HG02571 (cell line): Measurements from ENCODE around the gene CABP7.

Experiments used
- ATAC-seq: cut with Tn5 transposase; IDR thresholded peaks from one replicate; pipeline ENCODE4 v1.9.1; 2021; ENCODE audit warnings: mild to moderate bottlenecking, moderate library complexity; ENCODE audit not compliant: unreplicated experiment

Gene CABP7

DNA sequence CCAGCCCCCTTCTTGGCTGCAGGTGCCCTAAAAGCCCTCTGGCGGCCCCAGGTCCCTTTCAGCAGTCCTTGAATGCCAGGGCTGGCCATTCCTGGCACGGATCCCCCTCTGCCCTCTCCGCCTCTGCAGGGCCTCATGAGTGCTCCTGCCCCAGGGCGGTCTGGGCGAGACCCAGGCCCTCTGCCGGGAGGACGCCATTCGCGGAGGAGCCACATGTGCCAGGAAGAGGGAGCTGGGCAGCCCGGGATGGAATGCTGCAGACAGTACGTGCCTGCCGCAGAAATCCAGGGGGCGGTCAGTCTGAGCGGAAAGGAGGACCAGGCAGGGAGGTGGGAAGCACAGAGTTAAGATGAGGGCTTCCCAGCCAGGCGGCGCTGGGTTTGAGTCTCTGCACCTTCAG is 2.8 kb downstream of the CABP7 start:
- ATAC-seq, result no peak

- no peak for ATAC-seq
These were observed 4.0 kb downstream of the CABP7 start for GRCh38 chr22:29723766-29724165.

DNA sequence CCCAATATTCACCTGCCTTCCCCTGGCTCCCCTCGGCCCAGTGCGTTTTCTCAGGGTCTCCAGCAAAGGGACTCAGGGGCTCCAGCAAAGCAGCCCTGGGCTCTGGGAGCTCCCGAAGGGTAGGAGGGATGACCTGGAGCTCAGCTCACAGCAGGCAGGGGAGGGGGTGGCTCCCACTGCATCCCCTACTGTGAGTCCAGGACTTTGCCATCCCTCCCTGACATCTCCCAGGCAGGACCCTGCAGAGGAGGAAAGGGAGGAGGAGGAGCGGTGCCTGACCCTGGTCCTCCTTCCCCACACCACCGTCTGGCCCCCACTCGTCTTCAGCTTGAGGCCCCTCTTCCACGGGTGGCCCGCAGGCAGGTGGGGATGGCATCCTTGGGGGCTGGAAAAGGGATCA is 5.0 kb downstream of the CABP7 start:
- ATAC-seq, result no peak

DNA sequence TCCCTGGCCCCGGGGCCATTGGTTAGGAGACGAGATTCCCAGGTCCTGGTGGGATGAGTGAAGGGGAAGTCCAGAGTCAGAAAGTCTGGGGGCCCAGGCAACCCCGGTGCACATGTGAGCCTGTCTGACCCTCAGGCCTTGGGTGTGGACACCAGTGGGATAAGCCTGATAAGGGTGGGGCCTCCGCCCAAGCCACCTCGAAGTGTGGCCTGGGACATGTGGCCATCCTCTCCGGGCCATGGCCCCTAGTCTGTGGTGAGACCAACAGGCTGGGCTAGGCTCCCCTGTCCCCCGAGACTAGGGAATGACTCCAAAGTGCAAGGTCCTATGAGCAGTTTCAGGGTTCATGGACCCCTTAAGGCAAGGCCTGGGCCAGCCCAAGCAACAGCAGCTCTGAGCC is 6.3 kb downstream of the CABP7 start:
- no peak for ATAC-seq

- no peak for ATAC-seq
These were observed 6.8 kb downstream of the CABP7 start for GRCh38 chr22:29726512-29727130.

DNA sequence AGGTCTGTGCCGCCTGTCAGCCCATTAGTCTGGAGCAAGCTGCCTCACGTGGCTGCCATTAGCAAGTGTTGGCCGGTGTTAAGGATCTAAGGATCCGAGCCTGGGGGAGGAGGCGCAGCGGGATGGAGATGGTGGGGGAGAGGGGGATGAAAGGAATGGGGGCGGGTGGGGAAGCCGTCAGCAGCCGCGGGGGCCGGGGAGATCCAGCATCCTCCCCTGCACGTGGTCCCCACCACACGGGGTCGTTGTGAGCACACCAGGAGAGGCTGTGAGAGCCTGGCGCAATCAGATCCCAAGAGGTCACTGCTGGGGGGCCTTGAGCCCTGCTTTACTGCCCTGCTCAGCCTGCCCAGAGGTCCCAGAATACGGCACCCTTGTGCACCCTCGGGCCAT is 7.3 kb downstream of the CABP7 start:
- ATAC-seq, result no peak

DNA sequence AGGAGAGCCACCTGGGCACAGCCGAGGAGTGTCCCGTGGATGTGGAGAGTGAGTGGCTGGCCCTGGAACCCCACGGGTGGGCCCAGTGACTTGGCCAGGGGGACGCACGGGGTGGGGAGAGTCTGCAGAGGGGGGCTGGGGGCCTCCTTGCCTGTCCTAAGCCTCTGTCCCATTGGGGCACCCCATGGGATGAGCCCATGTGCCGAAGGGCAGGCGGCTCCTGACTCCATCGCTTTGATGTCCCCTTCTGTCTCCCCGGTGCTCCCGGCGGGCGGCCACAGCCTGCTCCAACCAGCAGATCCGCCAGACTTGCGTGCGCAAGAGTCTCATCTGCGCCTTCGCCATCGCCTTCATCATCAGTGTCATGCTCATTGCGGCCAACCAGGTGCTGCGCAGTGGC is 9.4 kb downstream of the CABP7 start:
- no peak for ATAC-seq

DNA sequence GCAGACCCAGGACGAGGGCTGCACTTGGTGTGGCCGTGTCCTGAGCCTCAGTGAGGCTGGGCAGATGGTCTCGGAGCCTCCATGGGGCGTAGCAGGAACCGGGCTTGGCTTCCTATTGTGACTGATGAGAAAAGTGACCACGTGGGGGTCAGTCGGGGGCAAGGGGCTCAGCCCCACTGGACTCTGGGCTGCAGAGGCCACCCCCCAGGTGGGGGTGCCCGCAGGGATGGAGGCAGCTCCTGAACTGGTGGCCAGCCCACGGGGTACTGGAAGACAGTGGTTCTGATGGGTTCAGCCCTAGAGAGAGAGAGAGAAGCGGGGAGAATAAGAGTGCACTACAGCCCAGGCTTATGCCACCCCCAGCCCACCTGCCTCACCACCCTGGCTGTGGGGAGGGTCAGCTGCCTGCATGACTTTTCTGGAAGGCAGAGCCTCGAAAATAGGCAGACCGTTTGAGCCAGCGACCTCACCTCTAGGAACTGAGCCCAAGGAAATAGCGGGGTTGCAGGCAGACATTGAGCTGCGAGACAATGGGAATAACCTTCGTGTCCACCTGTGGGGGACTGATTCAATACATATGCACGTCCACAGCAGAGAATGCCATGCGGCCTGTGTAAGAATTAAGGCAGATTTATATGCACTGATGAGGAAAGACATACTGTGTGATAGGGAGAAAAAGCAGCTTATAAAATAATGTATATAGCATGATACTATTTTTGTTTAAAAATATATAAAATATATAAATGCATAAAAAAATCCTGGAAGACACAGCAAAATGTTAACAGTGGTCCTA is 11.5 kb downstream of the CABP7 start:
- no peak for ATAC-seq

GRCh38 chr22:29732883-29733282 is 13.1 kb downstream of the CABP7 start:
- ATAC-seq, result no peak

GRCh38 chr22:29733362-29734201 is 13.8 kb downstream of the CABP7 start:
- no peak for ATAC-seq

DNA sequence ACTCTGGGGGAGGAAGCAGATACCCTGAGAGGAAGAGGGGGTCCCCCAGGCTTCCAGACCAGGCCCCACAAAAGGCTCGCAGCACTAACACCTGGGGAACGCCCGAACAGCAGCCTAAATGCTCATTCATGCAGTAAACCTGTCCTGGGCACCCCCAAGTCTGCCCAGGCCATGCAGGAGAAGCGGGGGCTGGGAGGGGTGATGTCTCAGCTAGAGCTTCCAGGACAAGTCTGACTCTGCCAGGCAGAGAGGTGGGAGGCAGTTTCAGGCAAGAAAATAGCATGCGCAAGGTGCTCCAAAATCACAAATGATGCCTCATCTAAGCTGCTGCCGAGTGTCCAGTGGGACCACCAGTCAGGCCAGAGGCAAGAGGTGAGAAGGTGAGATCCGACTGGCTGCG is 14.6 kb downstream of the CABP7 start:
- no peak for ATAC-seq

GRCh38 chr22:29734838-29735237 is 15.0 kb downstream of the CABP7 start:
- no peak for ATAC-seq

DNA sequence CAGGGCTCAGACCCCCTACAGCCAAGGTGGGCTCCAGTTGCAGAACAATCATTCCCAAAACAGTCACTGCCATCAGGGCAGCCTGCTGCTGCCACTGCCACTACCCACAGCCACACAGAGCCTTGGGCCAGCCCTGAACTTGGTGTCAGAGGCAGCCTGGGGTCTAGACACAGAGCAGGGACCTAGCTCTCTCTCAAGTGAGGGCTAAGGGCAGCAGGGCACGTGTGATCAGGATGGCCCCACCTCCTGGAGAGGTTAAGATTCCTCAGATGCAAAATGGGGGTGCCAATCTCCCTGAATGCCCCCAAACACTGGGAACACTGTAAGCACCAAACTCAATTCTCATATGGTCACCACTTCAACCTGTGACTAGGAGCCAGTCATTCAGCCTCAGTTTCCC is 15.6 kb downstream of the CABP7 start:
- ATAC-seq, result no peak

GRCh38 chr22:29737251-29738117 is 17.7 kb downstream of the CABP7 start:
- no peak for ATAC-seq

DNA sequence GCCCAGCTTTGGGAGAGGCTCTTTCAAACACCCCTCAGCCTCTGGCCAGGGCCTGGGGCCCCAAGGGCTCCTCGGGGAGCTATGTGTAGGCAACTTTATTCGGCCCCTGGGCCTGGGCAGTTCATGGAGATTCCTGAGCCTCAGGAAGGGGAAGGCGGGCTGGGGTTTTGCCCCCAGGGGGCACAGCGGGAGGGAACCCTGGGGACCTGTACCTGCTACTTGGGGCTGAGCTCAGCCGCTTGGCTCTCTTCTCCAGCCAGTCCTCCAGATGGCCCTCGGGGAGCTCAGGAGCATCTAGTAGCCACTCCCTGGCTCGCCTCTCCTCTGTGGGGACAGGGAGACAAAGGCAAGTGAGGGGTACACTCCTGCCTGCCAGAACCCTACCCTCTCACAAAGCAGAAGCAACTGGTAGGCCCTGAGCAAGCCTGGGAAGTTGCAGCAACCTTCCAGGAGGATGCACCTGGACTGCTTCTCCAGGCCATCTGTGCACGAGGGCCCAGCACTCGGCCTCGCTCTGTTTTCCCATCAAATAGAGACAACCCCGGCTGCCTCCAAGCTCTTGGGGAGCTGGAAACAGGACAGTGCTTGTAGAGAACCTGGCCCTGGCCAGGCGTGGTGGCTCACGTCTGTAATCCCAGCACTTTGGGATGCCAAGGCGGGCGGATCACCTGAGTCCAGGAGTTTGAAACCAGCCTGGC is 18.5 kb downstream of the CABP7 start:
- no peak for ATAC-seq

GRCh38 chr22:29739346-29739875 is 19.6 kb downstream of the CABP7 start:
- ATAC-seq, result no peak

- ATAC-seq, result no peak
These were observed 20.4 kb downstream of the CABP7 start for GRCh38 chr22:29740216-29740615.

- no peak for ATAC-seq
These were observed 22.1 kb downstream of the CABP7 start for GRCh38 chr22:29741926-29742325.

- ATAC-seq, result no peak
These were observed 22.5 kb downstream of the CABP7 start for GRCh38 chr22:29742326-29742725.

DNA sequence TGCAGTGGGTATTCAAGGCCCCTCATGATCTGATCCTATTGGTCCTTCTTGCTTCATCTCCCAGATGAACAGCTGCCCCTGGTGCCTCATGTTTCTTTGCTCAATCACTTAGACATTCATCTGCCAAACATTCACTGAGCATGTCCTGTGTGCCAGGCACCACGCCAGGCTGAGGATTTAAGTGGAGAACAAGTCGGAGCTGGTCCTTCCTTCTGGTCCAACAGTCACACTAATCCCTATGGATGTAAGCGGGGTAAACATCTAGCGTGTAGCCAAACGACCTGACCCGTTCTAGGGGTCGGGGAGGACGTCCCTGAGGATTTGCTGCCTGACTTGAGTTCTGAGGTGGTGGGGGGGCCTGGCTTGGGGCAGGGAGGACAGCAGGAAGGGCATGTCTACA is 25.1 kb downstream of the CABP7 start:
- ATAC-seq, result no peak
